ENCODE results near the gene ZBTB20.

GRCh38 chr3:114538211-114538610 is 608.9 kb downstream of the ZBTB20 start:
- no peak for TF ChIP-seq POLR2A (IDR thresholded peaks at IDR 0.05)
- TF ChIP-seq CTCF (IDR thresholded peaks at IDR 0.05), result no peak
